Retinal pigment epithelial cell (primary cell): ENCODE measurements around the gene RGCC.
"Not testable (repeated sequence)": the region's sequence is repeated elsewhere in the genome, so short reads cannot be mapped to it uniquely, and the experiment has no call there.

ENCODE experiments used
- DNase-seq: peaks from one replicate; pipeline ENCODE4 v3.0.0-alpha.2; 2010; ENCODE audit warnings: low read depth
- H3K4me3 ChIP-seq: 2 replicates; pipeline ENCODE4 v1.5.1; 2011; ENCODE audit warnings: mild to moderate bottlenecking, low read length, control low read depth, moderate library complexity
- TF ChIP-seq, protein P1 (sequence below): conservative IDR thresholded peaks from 2 replicates; pipeline ENCODE4 v1.5.1; 2011; ENCODE audit warnings: low read depth, low read length, control low read depth, inconsistent platforms

Gene RGCC

DNA sequence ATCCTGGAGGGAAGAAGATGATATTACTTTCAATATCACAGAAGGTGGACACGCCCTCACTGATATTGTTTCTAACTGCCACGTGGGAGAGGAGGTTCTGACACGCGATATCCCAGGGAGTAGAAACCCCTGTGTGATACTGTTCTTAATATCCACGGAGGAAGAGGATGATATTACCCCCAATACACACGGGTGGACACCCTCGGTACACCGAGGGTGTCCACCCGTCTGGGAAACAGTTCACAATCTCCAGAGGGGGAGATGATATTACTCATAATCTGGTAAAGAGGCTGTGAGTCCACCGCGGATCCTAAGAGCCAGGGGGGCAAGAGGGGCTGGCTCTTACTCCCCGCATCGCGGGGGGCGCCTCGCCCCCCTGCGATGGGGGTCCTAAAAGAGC, 29.7 kb upstream of the RGCC start:
- TF ChIP-seq, protein P1, sequence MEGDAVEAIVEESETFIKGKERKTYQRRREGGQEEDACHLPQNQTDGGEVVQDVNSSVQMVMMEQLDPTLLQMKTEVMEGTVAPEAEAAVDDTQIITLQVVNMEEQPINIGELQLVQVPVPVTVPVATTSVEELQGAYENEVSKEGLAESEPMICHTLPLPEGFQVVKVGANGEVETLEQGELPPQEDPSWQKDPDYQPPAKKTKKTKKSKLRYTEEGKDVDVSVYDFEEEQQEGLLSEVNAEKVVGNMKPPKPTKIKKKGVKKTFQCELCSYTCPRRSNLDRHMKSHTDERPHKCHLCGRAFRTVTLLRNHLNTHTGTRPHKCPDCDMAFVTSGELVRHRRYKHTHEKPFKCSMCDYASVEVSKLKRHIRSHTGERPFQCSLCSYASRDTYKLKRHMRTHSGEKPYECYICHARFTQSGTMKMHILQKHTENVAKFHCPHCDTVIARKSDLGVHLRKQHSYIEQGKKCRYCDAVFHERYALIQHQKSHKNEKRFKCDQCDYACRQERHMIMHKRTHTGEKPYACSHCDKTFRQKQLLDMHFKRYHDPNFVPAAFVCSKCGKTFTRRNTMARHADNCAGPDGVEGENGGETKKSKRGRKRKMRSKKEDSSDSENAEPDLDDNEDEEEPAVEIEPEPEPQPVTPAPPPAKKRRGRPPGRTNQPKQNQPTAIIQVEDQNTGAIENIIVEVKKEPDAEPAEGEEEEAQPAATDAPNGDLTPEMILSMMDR = no peak
- H3K4me3 ChIP-seq = no peak overlapping the region
- no peak for DNase-seq

DNA sequence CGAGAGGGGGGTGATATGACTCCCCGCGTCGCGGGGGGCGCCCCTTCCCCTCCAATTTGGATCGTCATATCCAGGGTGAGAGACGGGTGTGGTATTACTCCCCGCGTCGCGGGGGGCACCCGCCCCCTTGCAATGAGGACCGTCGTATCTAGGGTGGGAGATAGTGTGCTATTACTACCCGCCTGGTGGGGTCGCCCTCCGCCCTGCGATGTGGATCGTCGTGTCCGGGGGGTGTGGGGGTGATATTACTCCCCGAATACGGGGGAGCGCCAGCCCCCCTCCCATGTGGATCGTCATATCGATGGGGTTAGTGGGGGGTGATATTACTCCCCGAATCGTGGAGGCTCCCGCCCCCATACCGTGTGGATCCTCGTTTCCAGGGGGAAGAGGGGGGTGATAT, 29.2 kb upstream of the RGCC start:
- DNase-seq = no peak
- H3K4me3 ChIP-seq = no peak overlapping the region
- TF ChIP-seq, protein P1 = peak; percentile 26

DNA sequence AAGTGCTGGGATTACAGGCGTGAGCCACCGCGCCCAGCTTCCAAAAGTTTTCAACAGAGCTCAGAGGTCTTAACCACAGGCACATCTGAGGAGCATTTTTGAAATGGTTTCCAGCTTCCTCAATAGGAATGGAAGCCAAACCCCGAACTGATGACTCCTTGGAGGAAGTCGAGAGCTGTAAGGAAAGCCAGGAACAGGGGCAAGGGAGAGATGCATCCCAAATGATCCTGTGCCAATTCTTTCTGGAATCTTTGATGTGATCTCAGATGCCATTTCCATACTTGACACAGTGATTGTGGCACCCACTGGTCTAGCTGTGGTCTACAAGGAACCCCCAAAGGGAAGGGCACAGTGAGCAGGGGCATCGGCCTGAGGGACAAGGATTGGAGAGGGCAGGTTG, 23.3 kb upstream of the RGCC start:
- H3K4me3 ChIP-seq, DNase-seq: not testable (repeated sequence)

DNA sequence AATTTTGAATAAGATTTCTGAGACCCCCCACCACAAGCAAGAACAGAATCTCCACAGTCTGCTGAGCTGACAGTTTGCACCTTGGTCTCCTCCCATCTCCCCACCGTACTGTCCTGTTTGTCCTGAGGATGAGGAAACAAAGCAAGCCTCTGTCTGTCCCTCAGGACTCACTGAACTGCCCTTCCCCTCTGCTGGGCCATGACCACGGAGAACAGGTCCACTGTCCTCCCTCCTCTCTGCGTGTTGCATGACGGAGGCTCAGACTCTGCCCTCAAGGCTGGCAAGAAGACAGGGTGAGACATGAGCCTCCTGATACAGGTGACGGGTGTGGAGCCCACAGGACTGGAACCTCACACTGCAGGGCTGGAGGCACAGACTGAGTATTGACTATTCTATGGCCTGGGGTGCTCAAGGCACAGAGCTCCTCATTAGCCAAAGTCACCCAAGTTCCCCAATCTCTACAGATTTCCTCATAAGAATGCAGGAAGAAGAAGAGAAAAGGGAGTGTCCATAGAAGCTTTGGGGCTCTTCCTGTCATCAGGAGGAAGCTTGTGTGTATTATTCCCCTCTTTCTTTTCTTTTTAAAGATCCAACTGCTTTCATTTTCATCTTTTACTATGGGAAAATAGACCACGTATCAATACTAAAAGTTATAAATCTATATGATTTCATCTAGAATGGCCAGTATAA, 22.4 kb upstream of the RGCC start:
- H3K4me3 ChIP-seq = no peak overlapping the region
- no peak for DNase-seq
- TF ChIP-seq, protein P1 = no peak

DNA sequence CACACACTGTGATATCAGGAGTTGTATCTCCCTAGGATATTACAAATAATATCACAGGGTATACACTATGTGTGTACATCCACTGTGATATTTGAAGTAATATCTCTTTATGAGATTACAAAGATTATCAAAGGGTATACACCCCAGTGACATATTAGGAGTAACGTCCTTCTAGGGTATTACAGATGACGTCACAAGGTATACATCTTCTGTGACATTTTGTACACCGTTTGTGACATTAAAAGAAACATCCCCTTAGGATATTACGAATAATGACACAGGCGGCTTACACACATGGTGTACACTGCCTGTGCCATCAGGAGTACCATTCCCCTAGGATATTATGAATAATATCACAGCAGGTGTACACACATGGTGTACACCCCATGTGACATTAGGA, 13.4 kb upstream of the RGCC start:
- H3K4me3 ChIP-seq = no peak overlapping the region
- TF ChIP-seq, protein P1 = no peak
- DNase-seq = no peak

DNA sequence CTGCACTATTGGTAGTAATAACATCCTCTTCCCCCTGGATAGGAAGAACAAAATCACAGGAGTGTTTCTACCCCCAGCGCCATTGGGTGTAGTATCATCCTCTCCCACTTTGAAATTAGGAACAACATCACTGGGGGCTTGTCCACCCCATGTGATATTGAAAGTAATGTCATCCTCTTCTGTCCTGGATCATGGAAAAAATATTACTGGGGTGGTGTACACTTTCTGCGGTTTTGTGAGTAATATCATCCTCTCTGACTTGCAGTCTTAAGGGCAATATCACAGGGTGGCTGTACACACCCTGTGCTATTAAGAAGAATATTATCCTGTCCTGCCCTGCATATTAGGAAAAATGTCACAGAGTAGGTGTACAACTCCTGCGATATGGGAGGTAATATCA, 4.9 kb upstream of the RGCC start:
- no peak for DNase-seq

DNA sequence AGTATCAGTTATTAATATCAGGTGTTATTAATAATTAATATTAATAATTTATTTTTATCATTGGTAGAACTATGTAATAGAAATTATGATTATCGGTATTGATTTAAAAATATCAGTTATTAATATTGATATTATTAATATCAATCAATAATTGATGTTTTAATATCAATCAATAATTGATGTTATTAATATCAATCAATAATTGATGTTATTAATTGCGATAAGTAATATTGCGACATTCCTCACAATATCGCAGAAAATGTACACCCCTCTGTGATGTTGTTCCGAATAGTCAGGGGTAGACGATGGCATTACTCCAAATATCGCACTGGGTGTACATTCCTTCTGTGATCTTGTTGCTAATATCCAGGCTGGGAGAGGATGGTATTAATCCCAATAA, 3.7 kb upstream of the RGCC start:
- H3K4me3 ChIP-seq = no peak overlapping the region
- TF ChIP-seq, protein P1 = no peak
- DNase-seq = no peak

More for the DNA sequence above, 4.9 kb upstream of the RGCC start:
- TF ChIP-seq, protein P1 = no peak
- H3K4me3 ChIP-seq = no peak overlapping the region
